ENCODE data around the gene RPS6KA1.

- TF ChIP-seq, protein P1, sequence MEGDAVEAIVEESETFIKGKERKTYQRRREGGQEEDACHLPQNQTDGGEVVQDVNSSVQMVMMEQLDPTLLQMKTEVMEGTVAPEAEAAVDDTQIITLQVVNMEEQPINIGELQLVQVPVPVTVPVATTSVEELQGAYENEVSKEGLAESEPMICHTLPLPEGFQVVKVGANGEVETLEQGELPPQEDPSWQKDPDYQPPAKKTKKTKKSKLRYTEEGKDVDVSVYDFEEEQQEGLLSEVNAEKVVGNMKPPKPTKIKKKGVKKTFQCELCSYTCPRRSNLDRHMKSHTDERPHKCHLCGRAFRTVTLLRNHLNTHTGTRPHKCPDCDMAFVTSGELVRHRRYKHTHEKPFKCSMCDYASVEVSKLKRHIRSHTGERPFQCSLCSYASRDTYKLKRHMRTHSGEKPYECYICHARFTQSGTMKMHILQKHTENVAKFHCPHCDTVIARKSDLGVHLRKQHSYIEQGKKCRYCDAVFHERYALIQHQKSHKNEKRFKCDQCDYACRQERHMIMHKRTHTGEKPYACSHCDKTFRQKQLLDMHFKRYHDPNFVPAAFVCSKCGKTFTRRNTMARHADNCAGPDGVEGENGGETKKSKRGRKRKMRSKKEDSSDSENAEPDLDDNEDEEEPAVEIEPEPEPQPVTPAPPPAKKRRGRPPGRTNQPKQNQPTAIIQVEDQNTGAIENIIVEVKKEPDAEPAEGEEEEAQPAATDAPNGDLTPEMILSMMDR (IDR thresholded peaks at IDR 0.05 in 8 of 11, conservative IDR thresholded peaks at IDR 0.05 in 3 of 11), result peak; percentile 55 to 94 (median 88)
- TF ChIP-seq POLR2A (IDR thresholded peaks at IDR 0.05) (peak in 1 of 3 donors; percentile 47), POLR2AphosphoS5 (IDR thresholded peaks at IDR 0.05) (peak; percentile 87 to 89 (median 87))
Measured at GRCh38 chr1:26541816-26542711, 12.5 kb downstream of the RPS6KA1 start.
